Bronchial epithelial cell (primary cell): ENCODE results near the gene KLHL35. TPM values are rescaled to one million over a fixed set of nuclear protein-coding genes. Genes with fewer than 3 reads are reported as not detected.

ENCODE experiments used
- DNase-seq: peaks from one replicate; pipeline ENCODE4 v3.0.0-alpha.2; 2010; ENCODE audit warnings: low read depth
- FAIRE-seq: peaks from 2 replicates; lab custom pipeline; 2011; peaks lifted over from hg19 to GRCh38; lab: Jason Lieb, UNC
- H3K27me3 ChIP-seq: 2 replicates; pipeline ENCODE4 v1.5.1; 2011; ENCODE audit warnings: low read length; ENCODE audit not compliant: control insufficient read depth, insufficient read depth
- H3K36me3 ChIP-seq: 2 replicates; pipeline ENCODE4 v1.5.1; 2011; ENCODE audit warnings: low read length; ENCODE audit not compliant: control insufficient read depth, insufficient read depth
- H3K4me3 ChIP-seq: 2 replicates; pipeline ENCODE4 v1.5.1; 2011; ENCODE audit warnings: mild to moderate bottlenecking, low read depth, low read length, control low read depth
- total RNA-seq: library from RNA; depleted of rRNA; stranded (reverse); fragments of >200 nt; gene quantifications from 2 replicates; pipeline ENCODE4 v1.2.1, GENCODE V29; 2014
- TF ChIP-seq, protein P1 (sequence below): IDR thresholded peaks from 2 replicates; pipeline ENCODE4 v1.5.1; 2011; ENCODE audit warnings: mild to moderate bottlenecking, moderate library complexity, low read length, control low read depth, inconsistent platforms; ENCODE audit not compliant: insufficient read depth, severe bottlenecking

KLHL35 gene
- total RNA-seq, 1 donor from 2014 or later, result 0.79 TPM

DNA sequence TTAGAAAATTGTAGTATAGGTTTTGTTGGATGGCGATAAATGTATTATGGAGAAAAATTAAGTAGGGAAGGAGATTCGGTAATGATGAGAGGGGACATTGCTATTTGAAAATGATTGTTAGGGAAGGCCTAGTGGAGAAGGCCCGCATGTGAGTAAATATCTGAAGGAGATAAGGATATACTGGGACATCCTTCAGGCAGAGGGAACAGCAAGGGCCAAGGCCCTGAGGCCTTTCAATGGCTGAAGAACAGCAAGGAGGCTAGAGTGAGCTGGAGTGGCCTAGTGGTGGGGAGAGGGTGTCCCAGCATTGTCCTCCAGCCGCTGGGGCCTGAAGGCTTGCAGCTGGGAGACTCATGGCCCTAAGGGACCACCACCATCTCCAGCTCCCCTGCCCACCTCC is 58.4 kb downstream of the KLHL35 start:
- TF ChIP-seq, protein P1, sequence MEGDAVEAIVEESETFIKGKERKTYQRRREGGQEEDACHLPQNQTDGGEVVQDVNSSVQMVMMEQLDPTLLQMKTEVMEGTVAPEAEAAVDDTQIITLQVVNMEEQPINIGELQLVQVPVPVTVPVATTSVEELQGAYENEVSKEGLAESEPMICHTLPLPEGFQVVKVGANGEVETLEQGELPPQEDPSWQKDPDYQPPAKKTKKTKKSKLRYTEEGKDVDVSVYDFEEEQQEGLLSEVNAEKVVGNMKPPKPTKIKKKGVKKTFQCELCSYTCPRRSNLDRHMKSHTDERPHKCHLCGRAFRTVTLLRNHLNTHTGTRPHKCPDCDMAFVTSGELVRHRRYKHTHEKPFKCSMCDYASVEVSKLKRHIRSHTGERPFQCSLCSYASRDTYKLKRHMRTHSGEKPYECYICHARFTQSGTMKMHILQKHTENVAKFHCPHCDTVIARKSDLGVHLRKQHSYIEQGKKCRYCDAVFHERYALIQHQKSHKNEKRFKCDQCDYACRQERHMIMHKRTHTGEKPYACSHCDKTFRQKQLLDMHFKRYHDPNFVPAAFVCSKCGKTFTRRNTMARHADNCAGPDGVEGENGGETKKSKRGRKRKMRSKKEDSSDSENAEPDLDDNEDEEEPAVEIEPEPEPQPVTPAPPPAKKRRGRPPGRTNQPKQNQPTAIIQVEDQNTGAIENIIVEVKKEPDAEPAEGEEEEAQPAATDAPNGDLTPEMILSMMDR, result no peak
- no peaks in the 10 kb centered on the region for H3K36me3 ChIP-seq
- no peak overlapping the region for H3K4me3 ChIP-seq
- FAIRE-seq (no peak), DNase-seq (no peak)
- H3K27me3 ChIP-seq, result peaks cover 7% of the 10 kb centered on the region

DNA sequence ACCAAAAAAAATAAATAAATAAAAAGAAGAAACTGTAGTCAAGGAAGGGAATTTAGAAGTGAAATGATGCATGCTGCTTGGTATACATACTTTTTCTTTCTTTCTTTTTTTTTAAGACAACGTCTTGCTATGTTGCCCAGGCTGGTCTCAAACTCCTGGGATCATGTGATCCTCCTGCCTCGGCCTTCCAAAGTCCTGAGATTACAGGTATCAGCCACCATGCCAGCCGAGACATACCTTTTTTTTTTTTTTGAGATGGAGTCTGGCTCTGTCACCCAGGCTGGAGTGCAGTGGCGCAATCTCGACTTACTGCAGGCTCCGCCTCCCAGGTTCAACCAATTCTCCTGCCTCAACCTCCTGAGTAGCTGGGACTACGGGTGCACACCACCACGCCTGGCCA is 59.8 kb downstream of the KLHL35 start:
- no peak overlapping the region for H3K4me3 ChIP-seq
- no peak for DNase-seq
- no peak for FAIRE-seq
- H3K36me3 ChIP-seq, result no peaks in the 10 kb centered on the region
- peaks cover 10% of the 10 kb centered on the region for H3K27me3 ChIP-seq
- TF ChIP-seq, protein P1, result no peak

Other genes with a start within 250 kb of the KLHL35 start
- gene TPBGL, start 192.4 kb downstream of the KLHL35 start, total RNA-seq, result not detected in 2 replicates
- 0.26 and 0.64 TPM in 2 replicates for gene ARRB1, start 81.5 kb downstream of the KLHL35 start, total RNA-seq
- 5,315 and 7,110 TPM in 2 replicates for gene RPS3, start 33.7 kb downstream of the KLHL35 start, total RNA-seq
- gene GDPD5, start 92.7 kb upstream of the KLHL35 start, total RNA-seq, result 0.13 and 2.1 TPM in 2 replicates
- gene SERPINH1, start 129.1 kb upstream of the KLHL35 start, total RNA-seq, result 80.8 and 86.9 TPM in 2 replicates
- gene MAP6, start 235.8 kb upstream of the KLHL35 start, total RNA-seq, result 0.13 TPM in 1 of 2 replicates, not detected in the other